GM12801 (cell line): ENCODE data around the gene MOB3B.

Experiments
- CTCF ChIP-seq: IDR thresholded peaks from one replicate; pipeline ENCODE4 v1.5.1; 2011; ENCODE audit warnings: control low read depth; ENCODE audit not compliant: insufficient read length; ENCODE audit errors: extremely low read depth

Gene MOB3B

DNA sequence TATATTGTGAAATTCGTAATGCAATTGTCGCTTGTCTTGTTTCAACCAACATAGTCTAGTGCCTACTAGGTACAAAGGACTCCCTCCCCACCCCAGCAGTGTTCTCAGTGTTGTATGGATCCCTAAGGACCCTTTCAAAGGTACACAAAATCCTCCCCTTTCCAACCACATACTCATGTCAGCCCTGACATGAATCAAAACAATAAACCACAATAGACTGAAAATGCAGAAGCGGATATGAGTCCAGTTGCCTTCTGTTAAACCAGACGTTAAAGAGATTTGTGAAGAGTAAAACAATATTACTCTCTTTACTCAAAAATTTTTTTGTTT, 87.9 kb downstream of the MOB3B start:
- no peak for TF ChIP-seq CTCF

GRCh38 chr9:27440888-27441740, 88.5 kb downstream of the MOB3B start:
- no peak for TF ChIP-seq CTCF

DNA sequence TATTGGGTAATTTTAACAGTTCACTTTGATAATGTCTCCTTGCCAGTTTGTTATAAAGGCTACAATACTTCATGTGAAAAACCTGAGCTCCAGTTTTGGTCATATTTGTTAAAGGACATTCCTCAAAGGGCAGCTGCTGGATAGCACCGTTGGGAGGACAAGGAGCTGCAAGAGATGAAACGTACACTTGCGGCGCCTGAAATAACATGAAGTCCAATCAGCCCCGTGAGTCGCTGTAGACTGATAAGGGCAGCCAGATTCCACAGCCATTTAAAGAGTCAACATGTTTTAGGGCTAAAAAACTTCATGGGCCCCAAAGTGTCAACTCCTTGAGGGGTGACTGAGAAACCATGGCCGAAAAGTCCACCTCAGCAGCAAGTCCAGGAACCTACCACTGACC, 91.1 kb downstream of the MOB3B start:
- TF ChIP-seq CTCF: no peak

- no peak for TF ChIP-seq CTCF
These were observed 91.8 kb downstream of the MOB3B start for GRCh38 chr9:27437652-27438373.

- no peak for TF ChIP-seq CTCF
These were observed 93.4 kb downstream of the MOB3B start for GRCh38 chr9:27436234-27436633.

DNA sequence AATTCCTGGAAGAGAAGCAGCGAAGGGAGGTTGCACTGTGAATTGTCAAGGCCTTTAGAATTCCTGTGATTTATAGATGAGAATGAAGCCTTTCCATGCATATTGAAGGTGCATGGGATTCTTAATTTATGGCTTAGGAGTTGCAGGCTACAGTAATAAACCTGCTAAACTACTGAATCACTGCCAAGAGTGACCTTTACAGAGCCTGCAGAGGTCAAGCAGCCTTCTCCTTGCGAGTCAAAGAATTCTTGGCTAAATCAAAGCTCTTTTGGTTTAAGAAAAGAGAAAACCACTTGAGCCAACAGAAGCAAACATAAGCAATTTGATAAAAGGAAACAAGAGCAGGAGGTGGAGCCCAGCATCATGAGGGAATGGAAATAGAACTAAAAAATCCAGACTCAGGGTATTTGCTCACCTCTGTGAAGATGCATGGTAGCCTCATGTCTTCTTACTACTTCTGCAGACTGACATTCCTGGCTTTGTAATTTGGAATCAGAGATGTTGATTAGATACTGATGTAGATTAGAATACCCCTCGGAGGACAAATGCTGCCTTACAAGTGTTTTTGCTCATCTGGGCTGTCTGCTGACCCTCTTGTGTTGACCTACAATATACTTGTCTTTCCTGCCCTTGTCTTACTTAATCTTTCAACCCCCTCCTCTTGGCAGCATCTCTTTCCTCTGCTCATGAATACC, 95.8 kb downstream of the MOB3B start:
- no peak for TF ChIP-seq CTCF

DNA sequence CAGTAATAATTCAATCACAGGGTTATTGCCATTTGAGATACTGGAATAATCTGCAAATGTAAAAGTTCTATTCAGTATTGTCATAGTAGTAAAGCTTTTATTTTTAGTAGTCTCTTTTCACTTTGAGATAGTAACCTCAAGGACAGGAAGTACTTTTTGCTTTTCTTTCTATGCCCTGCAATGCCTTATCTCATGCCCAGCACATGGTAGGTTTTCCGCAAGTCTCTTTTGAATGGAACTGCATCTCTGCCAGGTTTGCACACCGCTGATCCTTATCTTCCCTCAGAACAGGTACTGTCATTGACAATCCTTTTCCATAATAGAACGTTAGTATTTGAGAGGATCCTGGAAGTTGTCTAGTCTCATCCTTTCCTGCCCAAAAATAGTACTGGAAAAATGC, 97.3 kb downstream of the MOB3B start:
- TF ChIP-seq CTCF: no peak
